Stimulated activated CD8-positive, alpha-beta memory T cell treated with anti-CD3 and anti-CD28 coated beads, Interleukin-15, amount 100 ng/mL, for 48 hours (primary cell): ENCODE measurements around the gene RPL10.
A peak's percentile ranks its signal among the peaks of the same experiment; 100 is the strongest.

Experiments used
- DNase-seq, 2 donors: peaks; one replicate each; pipeline ENCODE4 v3.0.0-alpha.2; 2020; ENCODE audit warnings: low read depth in 2 of 2

The RPL10 gene

DNA sequence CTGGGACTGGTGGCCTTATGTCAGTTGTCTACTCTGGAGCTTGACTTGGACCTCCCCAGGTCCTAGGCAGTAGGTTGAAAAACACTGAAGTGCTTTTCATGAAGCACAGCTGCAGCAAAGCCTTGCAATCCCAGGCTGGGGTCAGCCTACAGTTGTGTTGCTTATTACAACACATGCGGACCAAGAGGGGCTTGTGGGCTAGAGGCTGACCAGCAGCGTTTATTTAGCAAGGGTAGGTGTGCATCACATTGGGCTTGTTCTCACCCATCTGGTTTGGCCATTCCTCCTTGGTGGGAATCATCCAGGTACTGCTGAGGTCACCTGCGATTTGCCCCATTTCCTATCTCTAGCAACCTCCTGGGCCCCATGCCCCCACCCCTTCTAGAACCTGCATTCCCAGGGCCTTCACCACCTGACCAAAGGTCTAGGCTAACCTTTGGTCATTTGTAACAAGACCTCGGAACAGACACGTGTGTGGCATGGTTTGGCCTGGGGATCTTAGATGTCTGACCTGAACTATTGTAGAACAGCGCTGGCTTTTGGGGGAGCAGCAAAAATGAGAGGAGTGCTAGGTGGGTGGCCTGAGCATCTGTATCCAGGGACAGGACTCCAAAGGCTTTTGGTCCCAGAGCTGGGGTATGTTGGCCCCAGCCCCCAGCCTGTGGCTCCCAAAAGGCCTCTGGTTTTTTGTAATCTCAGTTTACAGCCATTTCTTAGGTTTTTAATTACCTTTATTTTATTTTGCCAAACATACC, 3.0 kb downstream of the RPL10 start:
- no peak for DNase-seq

GRCh38 chrX:154401918-154402621, 3.9 kb downstream of the RPL10 start:
- no peak for DNase-seq

DNA sequence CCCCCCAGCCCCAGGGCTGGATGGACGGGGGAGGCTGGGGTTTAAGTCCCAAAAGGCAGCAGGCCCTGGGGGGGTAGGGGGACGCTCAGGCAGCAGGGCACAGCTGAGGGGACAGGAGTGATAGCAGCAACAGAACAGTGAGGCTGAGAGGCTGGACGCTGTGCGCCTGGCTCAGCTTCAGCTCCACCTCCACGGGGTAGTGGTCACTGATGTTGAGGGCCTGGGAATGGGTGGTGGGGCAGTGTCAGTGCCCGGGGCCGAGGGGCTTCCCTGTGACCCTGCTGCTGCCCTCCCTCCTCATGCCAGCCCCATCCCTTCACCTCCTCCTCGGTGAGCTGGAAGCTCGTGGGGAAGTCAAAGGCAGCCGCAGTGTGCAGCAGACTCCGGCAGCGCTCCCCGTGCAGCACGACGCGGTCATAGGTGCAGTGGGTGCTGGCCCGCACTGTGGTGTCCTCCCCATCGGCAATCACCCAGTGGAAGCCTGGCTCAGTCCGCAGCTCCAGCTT, 4.5 kb downstream of the RPL10 start:
- DNase-seq = no peak

DNA sequence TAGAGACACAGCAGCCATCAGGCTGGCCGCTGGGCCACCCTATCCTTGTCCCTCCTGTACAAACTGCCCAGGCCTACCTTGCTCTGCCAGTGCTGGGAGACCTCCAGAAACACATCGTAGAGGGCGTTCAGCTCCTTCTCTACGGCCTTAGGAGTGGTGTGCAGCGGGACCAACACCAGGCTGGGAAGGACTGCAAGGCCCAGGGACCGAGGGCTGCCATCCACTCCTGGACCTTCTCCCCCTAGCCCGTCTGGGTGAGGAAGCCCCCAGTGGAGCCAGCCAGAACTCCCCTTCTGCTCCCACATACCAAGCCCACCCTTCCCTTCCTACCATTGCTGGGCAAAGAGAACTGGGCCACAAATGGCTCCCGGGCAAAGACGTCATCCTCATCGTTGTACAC, 5.0 kb downstream of the RPL10 start:
- no peak for DNase-seq

GRCh38 chrX:154403858-154404257, 5.7 kb downstream of the RPL10 start:
- no peak for DNase-seq

GRCh38 chrX:154404625-154405192, 6.5 kb downstream of the RPL10 start:
- DNase-seq = no peak

DNA sequence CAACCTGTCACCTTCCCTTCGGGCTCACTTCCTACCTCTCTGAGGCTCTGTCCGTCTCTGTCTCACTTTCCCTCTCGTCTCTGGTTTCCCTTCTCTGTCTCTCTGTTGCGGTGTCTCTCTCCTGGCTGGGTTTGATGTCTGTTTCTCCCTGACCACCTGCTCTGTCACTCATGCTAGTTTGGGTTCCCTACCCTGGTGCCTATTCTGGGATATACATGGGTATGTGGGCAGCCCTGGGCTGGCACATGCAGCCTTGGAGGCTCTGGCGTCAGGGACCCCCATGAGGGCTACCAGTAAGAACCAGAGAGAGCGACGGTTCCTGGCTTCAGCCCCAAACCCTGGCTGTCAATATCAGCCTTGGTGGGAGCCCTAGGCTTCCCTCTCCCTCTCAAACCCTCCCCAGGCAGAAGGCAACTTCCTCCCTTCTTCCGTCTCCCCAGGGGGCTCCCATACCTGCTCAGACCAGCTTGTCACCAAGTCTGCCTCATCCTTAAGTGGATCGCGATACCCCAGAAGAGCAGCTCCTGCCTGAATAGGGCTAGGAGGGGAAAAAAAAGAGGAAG, 10.6 kb downstream of the RPL10 start:
- DNase-seq = no peak

DNA sequence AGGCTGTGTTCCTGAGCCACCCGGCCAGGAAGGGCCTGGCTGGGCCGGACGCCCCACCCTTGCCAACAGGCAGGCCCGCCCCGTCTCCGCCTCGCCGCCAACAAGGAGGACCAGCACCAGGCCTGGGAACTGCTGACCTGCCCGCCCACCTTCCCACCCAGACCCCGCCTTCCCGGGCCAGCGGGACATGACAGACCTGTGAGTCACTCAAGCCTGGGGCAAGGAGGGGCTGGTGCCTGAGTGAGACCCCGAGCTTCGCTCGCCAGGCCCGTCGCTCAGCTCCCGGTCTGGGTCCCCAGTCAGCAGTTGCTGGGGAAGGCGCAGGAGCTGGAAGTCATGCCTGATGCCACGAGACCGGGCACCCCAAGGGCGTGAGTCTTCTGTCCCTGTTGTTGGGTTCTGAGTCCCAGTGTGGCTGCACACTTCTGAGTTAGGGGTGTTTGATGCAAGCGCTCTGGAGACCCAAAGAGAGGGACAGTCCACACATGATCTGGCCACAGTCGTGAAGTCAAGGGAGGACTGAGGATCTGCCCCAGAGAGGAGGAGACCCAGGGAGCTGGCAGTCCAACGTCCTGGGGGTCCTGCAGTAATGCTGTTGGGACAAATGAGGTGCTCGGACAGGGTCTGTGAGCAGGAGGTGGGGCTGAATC, 11.2 kb downstream of the RPL10 start, which contains the start of gene DNASE1L1:
Gene DNASE1L1, minus strand, starts transcription at position 33 of the 650 bp plus-strand sequence. CDS start 3,686 bp downstream, outside the sequence.
- DNase-seq = no peak

- DNase-seq = peak in 1 of 2 donors; percentile 57
Observed at GRCh38 chrX:154411981-154412340, 13.8 kb downstream of the RPL10 start.

- no peak for DNase-seq
Observed at GRCh38 chrX:154412468-154412867, 14.3 kb downstream of the RPL10 start.

DNA sequence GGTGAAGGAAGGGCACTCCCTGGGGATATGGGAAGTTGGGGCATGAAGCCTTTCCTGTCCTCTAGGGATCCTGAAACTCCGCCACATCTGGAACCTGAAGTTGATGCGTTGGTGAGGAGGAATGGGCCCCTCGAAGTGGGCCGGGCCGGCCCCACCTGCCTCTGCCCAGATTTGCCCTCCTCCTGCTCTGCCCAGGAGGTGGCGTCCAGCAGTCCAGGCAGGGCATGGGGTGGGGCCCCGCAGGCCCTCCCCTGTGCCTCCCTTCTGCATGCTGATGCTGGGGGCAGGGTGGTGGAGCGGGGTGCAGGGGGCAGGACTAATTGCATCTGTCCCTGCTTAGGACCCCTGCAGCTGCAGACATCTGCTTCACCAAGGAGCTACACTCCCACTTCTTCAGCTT, 15.0 kb downstream of the RPL10 start:
- no peak for DNase-seq

- no peak for DNase-seq
Observed at GRCh38 chrX:154417157-154417556, 19.0 kb downstream of the RPL10 start.

DNA sequence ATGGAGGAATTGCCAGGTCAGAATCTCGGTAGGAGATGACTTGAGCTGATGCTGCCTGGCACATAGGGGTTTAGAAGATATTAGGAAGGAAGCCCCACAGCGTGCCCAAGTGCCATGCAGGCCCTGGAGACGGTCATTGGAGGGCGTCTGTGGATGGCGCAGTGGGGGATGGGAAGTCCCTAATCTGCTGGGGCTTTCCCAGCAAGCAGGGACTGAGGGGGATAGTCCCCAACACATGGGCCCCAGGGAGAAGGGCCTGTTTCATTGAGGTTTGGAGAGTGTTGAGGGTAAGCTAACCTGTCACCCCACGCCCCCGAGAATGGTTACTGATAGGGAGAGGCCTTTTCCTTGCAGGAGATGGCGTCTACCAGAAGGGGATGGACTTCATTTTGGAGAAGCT, 21.0 kb downstream of the RPL10 start:
- DNase-seq = no peak

- no peak for DNase-seq
Observed at GRCh38 chrX:154419688-154420401, 21.7 kb downstream of the RPL10 start.

DNA sequence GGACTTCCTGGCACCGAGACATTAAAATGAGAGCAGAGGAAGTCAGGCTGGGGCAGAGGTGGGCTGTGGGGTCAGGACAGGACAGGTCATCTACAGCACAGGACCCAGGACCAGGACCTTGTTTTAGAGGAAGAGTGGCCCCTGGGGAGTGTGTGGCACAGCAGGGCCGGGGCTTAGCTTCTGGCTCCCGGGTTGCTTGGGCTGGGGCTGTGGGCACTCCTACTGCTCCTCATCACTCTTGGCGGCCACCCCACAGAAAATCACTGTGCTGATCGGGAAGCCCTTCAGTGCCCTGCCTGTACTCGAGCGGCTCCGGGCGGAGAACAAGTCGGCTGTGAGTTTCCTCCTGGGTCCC, 22.2 kb downstream of the RPL10 start:
- DNase-seq = no peak

- no peak for DNase-seq
Observed at GRCh38 chrX:154426916-154427770, 29.0 kb downstream of the RPL10 start.

- peak; percentile 83 to 86 for DNase-seq
Observed at GRCh38 chrX:154428176-154429171, 30.3 kb downstream of the RPL10 start, which contains the start of gene ATP6AP1. Gene ATP6AP1, plus strand, starts transcription at chrX:154428677. Its CDS starts 16 bp downstream, at chrX:154428693.

DNA sequence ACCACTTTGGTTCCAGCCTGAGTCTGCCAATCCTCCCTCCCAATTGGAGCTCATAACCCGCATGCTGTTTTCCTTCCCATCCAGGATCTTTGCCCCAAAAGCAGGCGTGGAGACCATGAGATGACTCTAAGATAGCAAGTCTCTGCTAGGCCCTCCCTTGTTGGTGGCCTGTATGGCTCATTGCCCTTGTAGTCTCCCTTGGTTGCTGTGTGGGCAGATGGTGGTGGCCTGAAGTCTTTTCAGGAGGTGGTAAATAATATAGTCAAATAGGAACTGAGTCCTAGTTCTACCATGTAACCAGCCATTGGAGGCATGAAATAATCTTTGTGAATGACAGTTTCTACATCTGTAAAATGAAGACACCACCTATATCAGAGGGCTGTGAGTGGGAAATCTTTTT, 31.5 kb downstream of the RPL10 start:
- no peak for DNase-seq

- DNase-seq = no peak
Observed at GRCh38 chrX:154430479-154430878, 32.3 kb downstream of the RPL10 start.
